CD4-positive, alpha-beta T cell treated with Interleukin-17A for 1 hour (primary cell): Measurements from ENCODE around the gene ADGRD2.

Experiments
- DNase-seq: peaks from one replicate; pipeline ENCODE4 v3.0.0-alpha.2; 2020

The ADGRD2 gene

DNA sequence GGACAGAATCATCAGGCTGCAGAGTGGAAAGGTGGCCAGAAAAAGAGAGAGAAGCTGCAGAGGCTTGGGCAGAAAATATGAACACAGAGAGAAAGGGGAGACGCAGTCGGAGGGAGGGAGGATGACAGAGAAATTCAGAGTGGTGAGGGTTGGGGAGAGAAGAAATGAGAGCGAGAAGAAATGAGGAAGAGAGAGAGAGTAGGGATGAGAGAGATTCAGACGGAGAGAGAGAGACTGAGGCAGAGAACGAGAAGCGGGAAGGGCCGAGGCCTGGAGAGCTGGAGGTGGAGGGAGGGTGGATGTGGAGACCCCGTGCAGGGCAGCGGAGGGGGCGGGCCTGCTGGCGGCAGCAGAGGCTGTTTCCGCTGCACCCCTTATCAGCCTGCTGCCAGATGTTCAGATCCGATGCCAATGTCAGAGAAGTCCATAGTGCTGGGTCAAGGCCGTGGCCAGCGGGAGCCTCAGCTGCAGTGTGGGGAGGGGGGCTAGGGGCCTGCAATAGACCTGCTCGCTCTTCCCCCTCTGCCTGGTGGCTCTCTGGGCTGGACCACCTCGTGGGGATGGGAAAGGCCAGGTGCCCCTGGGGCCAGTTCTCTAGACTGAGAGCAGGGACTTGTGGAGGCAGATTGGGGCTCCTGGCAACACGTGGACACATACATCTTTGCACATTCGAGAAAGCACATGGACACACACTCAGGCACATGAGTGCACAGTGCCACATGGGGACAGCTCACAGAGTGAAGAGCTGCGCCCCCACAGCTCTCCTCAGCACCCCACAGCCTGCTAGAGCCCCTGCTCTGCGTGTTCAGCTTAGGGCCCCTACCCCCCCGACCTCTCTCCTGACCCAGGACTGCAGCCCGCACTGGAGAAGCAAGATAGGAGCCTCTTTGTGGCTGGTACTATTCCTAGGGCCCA, 61.9 kb downstream of the ADGRD2 start:
- no peak for DNase-seq

DNA sequence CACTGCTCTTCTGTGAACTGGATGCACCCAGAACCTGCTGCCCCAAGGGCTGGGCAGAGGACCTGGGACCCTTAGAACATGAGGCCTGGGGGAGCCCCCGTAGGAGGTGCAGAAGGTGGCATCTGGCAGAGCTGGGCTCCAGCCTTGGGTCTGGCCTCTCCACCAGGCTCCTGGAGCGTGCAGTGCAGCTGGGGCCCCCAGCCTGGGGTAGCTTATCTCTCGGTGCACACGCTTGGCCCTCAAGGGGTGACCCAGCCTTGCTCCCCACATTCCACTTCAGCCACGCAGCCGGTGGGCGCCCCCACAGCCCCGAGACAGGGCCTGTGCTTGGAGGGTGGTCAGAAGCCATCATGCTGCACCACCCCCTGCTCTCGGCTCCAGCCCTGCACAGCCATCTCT, 62.6 kb downstream of the ADGRD2 start:
- no peak for DNase-seq

DNA sequence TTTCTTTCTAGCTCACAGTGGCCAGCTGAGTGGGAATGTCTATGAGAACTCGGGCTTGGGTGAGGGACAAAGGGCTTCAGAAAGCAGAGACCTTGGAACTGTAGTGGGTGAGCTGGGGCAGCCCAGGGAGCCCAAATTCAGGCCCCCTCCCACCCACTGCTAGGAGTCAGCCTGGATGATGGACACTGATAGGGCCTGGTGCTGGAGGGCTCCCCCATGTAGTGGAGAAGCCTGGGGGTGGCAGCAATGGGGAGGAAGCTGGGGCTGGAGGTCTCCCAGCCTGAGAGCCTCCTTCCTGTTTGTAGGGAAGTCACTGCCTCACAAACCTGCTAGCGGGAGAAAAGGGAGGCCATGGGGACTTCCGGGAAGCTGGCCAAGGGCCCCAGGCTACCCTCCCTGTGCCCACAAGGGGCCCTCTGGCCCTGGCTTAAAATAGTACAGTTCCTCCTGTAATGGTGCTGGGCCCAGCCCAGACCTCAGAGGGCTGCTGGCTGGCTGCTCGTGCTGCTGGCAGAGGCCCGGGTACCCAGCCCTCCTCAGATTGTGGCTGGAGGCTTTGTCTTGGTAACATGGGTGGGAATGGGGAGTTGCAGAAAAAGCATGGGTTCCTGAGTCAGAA, 63.2 kb downstream of the ADGRD2 start:
- DNase-seq = no peak

DNA sequence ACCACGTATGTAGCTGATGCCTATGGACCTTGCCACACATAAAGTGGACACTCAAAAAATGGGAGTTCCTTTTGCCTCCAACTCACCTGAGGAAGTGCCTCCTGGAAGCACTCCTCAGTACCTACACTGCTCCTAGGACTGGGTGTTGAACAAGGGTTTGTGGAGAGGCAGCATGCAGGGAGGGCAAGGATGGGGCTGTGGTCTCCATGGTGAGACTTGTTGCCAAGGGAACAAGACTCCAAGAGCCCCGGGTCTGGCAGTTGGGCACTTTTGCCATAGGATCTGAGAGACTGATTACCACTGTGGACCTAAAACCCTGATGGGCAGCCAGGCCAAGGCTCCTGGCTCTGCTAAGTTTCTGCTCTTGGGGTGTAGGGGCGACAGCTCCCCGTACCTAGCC, 63.9 kb downstream of the ADGRD2 start:
- no peak for DNase-seq

DNA sequence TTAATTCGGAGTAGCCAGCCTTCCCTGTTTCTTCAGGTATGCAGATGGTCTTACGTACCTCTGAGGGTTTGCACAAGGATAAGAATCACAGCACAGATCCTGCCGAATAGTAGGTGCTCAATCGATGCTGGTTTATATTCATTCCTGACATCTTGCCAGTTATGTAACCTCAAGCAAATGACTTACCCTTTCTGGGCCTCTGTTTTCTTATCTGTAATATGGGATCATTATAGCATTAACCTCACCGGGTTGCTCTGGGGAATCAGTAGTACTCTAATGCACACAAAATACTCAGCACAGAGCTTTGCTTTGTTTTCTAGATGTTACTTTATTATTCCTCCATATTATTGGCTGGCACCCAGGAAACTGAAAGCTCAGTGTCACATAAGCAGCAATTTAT, 64.6 kb downstream of the ADGRD2 start:
- no peak for DNase-seq

DNA sequence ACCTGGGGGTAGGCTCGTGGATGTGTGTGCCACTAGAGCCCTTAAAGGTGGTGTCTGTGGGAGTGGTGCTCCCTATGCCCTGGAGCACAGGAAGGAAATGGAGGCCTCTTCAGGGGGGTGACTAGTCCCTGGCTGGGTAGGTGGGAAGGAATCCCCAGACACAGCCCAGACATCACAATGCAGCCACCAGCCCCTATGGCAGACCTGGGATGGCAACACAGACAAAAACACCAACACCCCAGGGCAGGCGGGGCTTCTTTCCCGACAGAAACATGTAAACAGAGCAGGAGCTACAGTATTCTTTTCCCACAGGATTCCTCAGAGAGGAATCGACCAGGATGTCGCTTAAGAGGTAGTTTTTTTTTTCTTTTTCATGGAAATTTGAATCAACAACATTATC, 67.3 kb downstream of the ADGRD2 start:
- DNase-seq = no peak

DNA sequence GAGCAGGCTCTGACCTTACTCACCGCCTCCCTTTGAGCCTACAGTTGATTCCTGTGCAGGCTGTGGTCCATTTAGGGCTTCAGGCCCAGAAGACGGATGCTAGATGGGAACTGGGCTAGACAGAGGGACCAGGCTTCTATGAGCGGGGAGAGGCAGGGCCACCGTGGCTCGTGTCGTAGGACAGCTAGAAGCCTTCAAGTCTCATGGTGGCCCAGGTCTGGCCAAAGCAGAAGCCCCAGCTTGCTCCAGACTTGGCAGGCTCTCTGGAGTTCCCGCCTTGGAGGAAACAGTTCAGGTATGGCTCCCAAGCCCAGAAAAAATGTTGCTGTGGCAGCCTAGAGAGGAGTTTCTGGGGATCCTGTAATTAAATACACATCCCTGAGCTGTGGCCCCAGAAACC, 67.9 kb downstream of the ADGRD2 start:
- no peak for DNase-seq

DNA sequence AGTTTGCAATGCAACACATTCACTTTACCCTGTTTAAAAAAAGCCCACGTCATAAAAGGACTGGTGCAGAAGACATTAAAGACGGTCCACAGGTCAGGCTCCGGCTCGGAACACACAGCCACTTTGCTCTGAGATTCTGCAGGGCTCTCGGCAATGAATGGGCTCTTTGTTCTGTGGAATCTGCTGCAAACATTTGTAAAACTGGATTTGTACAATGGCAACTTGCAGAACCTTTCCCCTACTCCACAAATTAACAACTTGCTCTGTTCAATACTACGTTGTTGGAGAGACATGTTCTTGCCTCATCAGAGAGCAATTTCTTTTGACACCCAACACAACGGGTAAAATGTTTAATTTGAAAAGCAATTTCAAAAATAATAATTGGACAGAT, 70.0 kb downstream of the ADGRD2 start:
- no peak for DNase-seq

DNA sequence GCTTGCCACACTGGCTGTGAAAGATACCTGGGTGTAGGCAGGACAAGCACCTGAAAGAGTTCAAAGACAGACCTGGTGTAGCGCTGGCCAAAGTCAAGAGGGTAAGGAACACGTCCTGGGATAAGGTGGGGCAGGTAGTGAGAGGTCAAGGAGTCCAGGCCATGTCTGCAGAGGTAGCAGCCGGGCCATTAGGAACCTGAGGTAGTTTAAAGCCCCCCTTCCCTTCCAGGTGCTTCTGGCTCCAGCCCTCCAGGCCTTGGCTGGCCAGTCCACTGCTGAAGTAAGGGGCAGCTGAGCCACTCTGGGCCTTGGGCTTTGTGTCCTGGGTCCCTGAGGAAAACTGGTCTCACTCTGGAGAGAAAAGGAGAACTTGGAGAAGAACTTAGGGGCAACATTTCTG, 70.9 kb downstream of the ADGRD2 start:
- no peak for DNase-seq

DNA sequence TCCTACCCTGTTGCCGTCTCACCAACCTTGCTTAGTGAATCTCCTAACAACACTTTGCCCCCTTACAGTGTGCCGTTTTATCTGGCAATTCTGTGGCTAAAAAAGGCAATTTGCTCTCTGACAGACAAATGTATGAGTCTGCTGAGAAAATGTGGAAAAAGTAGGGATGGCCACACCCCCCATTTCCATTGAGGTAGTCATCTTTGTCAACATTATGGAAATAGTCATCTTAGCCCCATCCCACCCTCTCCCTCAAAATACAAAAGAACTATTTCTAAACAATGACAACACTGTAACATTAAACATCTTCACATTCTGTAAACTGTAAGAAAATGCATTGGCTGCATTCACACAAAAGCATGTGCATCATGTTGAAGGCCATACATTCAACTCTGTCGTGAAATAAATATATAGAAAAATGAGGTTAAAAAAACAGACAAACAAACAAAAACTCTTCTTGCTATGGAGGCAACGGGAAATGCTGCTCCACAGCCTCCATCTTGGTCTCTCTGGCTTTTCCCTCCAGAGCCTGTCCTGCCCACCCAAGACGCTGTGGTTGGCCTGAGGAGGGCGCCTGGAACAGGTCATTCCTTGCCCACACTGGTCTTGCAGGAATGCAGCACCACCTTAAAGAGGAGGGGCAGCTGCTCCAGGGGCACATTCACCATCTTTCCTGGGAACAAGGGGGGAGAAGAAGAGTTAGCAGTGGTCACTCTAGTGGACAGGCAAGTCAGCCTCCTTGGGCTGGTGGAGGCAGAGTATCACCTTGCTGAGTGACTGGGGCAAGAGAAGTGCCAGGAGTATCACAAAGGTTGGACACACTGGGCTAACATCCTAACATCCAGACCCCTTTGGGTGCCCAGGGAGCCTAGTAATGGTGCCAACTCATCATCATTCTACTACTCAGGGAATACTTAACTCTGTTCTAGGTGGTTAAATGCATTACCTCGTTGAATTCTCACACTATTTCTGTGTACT, 72.2 kb downstream of the ADGRD2 start:
- DNase-seq = no peak

DNA sequence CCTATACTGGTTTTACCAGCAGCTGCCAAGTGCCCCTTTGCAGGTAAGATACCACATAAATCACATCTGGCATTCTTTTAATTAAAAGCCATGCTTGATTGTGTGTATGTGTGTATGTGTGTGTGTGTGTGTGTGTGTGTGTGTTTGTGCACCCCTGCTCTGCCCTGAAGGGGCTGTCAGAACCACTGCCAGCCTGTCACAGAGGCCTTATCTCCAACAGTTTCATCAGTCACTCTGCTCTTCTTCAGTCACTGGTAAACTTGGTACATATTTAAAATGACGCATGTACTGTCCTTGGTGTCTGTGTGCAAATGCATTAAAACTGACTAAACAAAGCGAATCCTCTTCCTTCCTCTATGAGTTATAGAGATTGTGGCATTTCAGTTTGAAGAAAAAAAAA, 75.9 kb downstream of the ADGRD2 start:
- DNase-seq = no peak

DNA sequence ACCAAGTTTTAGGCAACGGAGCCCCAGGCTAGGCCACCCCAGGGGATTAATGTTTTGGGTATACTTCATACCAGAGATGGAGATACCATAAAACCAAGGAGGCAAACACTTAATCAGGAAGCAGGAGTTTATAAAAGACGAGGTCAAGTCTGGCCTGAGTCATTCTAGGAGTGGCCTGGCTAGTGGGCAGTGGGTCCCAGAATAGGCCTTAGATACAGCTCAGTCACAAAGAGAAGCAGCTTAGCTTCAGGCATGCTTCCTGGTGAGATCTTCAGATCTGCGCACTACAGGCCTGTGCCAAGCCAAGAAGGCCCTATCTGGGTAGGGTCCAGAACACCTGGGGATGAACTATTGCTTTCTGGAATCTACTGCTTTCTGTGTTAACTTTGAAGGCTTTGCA, 77.5 kb downstream of the ADGRD2 start:
- DNase-seq = no peak
